Adrenal gland (tissue), 5 donors: ENCODE results near the gene ATRIP.

Experiments
- POLR2A ChIP-seq, 2 donors: fragments of 450-650 bp; IDR thresholded peaks; one replicate each; pipeline ENCODE4 v1.6.1; 2017; ENCODE audit warnings: antibody characterized with exemption in 2 of 2, mild to moderate bottlenecking in 2 of 2, moderate library complexity in 1 of 2
- TF ChIP-seq, protein P1 (sequence below), 6 experiments: fragments of 450-650 bp in 4 of 6; fragments of 200-600 bp in 2 of 6; sonication (generic) in 1 of 6; IDR thresholded peaks; 1 replicate in 5 of 6; 2 replicates in 1 of 6; pipeline versions ENCODE4 v1.5.1 to v1.8.0; 2016 to 2021; ENCODE audit warnings: antibody characterized with exemption in 6 of 6, mild to moderate bottlenecking in 2 of 6, moderate library complexity in 1 of 6
- donor health status: DM: no; HTN: no; CAD: no.

DNA sequence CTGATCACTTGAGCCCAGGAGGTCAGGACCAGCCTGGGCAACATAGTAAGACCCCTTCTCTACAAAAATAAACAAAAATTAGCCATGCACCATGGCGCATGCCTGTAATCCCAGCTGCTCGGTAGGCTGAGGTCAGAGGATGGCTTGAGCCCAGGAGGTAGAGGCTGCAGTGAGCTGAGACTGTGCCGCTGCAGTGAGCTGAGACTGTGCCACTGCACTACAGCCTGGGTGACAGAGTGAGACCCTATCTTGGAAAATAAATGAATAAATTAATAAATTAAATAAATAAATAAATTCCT is 46.6 kb downstream of the ATRIP start:
- TF ChIP-seq, protein P1, sequence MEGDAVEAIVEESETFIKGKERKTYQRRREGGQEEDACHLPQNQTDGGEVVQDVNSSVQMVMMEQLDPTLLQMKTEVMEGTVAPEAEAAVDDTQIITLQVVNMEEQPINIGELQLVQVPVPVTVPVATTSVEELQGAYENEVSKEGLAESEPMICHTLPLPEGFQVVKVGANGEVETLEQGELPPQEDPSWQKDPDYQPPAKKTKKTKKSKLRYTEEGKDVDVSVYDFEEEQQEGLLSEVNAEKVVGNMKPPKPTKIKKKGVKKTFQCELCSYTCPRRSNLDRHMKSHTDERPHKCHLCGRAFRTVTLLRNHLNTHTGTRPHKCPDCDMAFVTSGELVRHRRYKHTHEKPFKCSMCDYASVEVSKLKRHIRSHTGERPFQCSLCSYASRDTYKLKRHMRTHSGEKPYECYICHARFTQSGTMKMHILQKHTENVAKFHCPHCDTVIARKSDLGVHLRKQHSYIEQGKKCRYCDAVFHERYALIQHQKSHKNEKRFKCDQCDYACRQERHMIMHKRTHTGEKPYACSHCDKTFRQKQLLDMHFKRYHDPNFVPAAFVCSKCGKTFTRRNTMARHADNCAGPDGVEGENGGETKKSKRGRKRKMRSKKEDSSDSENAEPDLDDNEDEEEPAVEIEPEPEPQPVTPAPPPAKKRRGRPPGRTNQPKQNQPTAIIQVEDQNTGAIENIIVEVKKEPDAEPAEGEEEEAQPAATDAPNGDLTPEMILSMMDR (IDR thresholded peaks at IDR 0.05) = no peak
- TF ChIP-seq POLR2A (IDR thresholded peaks at IDR 0.05) = no peak
